HEK293 (cell line): Measurements from ENCODE around the gene TAGLN2.

ENCODE experiments used
- CTCF ChIA-PET: fragments of 350-600 bp; formaldehyde crosslinking; extraction: SDS; loops from one replicate; lab custom pipeline; 2021; ENCODE audit warnings: antibody characterized with exemption; lab: Yijun Ruan, JAX
- POLR2A ChIA-PET: fragments of 300-600 bp; formaldehyde crosslinking; extraction: SDS; loops from one replicate; lab custom pipeline; 2020; ENCODE audit warnings: antibody characterized with exemption, inconsistent platforms; lab: Yijun Ruan, JAX
- H3K27ac ChIP-seq: fragments of 200-500 bp; sonication (Bioruptor generic); 2 replicates; pipeline ENCODE4 v1.5.1; 2014; ENCODE audit warnings: low read depth, low read length, control low read depth, inconsistent platforms; ENCODE audit errors: extremely low read depth
- H3K36me3 ChIP-seq, 2 experiments: fragments of 200-500 bp in 1 of 2; sonication (Bioruptor generic) in 1 of 2; 1 replicate in 1 of 2; 2 replicates in 1 of 2; pipeline ENCODE4 v1.5.1; 2014 to 2017; ENCODE audit warnings: inconsistent platforms in 2 of 2, low read length in 2 of 2; ENCODE audit not compliant: control insufficient read depth in 2 of 2, insufficient read depth in 1 of 2
- H3K4me1 ChIP-seq: fragments of 200-500 bp; sonication (Bioruptor generic); 2 replicates; pipeline ENCODE4 v1.5.1; 2014; ENCODE audit warnings: mild to moderate bottlenecking, low read length, inconsistent platforms; ENCODE audit not compliant: control insufficient read depth, insufficient read depth
- H3K4me3 ChIP-seq: 2 replicates; pipeline ENCODE4 v1.5.1; 2011; ENCODE audit warnings: low read depth, mild to moderate bottlenecking, control low read depth, low read length, moderate library complexity
- H3K9me3 ChIP-seq: fragments of 200-500 bp; sonication (Bioruptor generic); 2 replicates; pipeline ENCODE4 v1.5.1; 2014; ENCODE audit warnings: low read depth, low read length, inconsistent platforms; ENCODE audit not compliant: control insufficient read depth, insufficient read depth
- BCL11B ChIP-seq: fragments of 450-650 bp; formaldehyde crosslinking; IDR thresholded peaks from 2 replicates; pipeline ENCODE4 v1.5.1; 2016; ENCODE audit warnings: low read depth, missing biosample characterization, missing genetic modification characterization
- CTCF ChIP-seq: fragments of 450-650 bp; formaldehyde crosslinking; IDR thresholded peaks from 2 replicates; pipeline ENCODE4 v1.5.1; 2016; ENCODE audit warnings: missing biosample characterization, missing genetic modification characterization
- EGR2 ChIP-seq: fragments of 450-650 bp; formaldehyde crosslinking; IDR thresholded peaks from 2 replicates; pipeline ENCODE4 v1.5.1; 2016; ENCODE audit warnings: low read depth, missing biosample characterization, missing genetic modification characterization
- OVOL3 ChIP-seq: fragments of 450-650 bp; formaldehyde crosslinking; IDR thresholded peaks from 2 replicates; pipeline ENCODE4 v1.5.1; 2016; ENCODE audit warnings: missing biosample characterization, missing genetic modification characterization
- SCRT1 ChIP-seq: fragments of 450-650 bp; formaldehyde crosslinking; IDR thresholded peaks from 2 replicates; pipeline ENCODE4 v1.5.1; 2016; ENCODE audit warnings: missing biosample characterization, missing genetic modification characterization, borderline replicate concordance
- SP3 ChIP-seq: fragments of 450-650 bp; formaldehyde crosslinking; IDR thresholded peaks from 2 replicates; pipeline ENCODE4 v1.5.1; 2016; ENCODE audit warnings: missing biosample characterization, missing genetic modification characterization
- ZBTB17 ChIP-seq: fragments of 450-650 bp; formaldehyde crosslinking; IDR thresholded peaks from 2 replicates; pipeline ENCODE4 v1.5.1; 2016; ENCODE audit warnings: missing biosample characterization, missing genetic modification characterization
- ZFHX2 ChIP-seq: fragments of 450-650 bp; formaldehyde crosslinking; conservative IDR thresholded peaks from 2 replicates; pipeline ENCODE4 v1.5.1; 2016; ENCODE audit warnings: missing biosample characterization, missing genetic modification characterization
- ZIC2 ChIP-seq: fragments of 450-650 bp; formaldehyde crosslinking; IDR thresholded peaks from 2 replicates; pipeline ENCODE4 v1.5.1; 2016; ENCODE audit warnings: missing biosample characterization, missing genetic modification characterization
- ZNF248 ChIP-seq: fragments of 450-650 bp; formaldehyde crosslinking; IDR thresholded peaks from 2 replicates; pipeline ENCODE4 v1.5.1; 2017; ENCODE audit warnings: missing biosample characterization, missing genetic modification characterization
- ZNF311 ChIP-seq: fragments of 450-650 bp; formaldehyde crosslinking; IDR thresholded peaks from 2 replicates; pipeline ENCODE4 v1.5.1; 2017; ENCODE audit warnings: missing biosample characterization, missing genetic modification characterization, borderline replicate concordance
- ZNF341 ChIP-seq: fragments of 450-650 bp; formaldehyde crosslinking; IDR thresholded peaks from 2 replicates; pipeline ENCODE4; 2016; ENCODE audit warnings: low read depth, missing biosample characterization, missing genetic modification characterization
- ZNF362 ChIP-seq: fragments of 450-650 bp; formaldehyde crosslinking; IDR thresholded peaks from 2 replicates; pipeline ENCODE4 v1.5.1; 2016; ENCODE audit warnings: missing biosample characterization, missing genetic modification characterization
- ZNF391 ChIP-seq: fragments of 450-650 bp; formaldehyde crosslinking; IDR thresholded peaks from 2 replicates; pipeline ENCODE4 v1.5.1; 2016; ENCODE audit warnings: low read depth, missing biosample characterization, missing genetic modification characterization, borderline replicate concordance
- ZNF596 ChIP-seq: fragments of 450-650 bp; IDR thresholded peaks from 2 replicates; pipeline ENCODE4 v1.5.0; 2018; ENCODE audit warnings: missing biosample characterization, mild to moderate bottlenecking, missing genetic modification characterization, moderate library complexity

Gene TAGLN2

GRCh38 chr1:159941591-159942560 lies 16.6 kb upstream of the TAGLN2 start:
- POLR2A ChIA-PET = interaction anchor here (1.6 kb wide), 1 partner anchor 18 kb away, joined by 3 read pairs; no protein-coding TSS in a partner anchor
- TF ChIP-seq ZNF362 (no peak), OVOL3 (tag by site-specific recombination) (no peak), ZFHX2 (no peak), ZNF391 (tag by site-specific recombination) (no peak), ZNF596 (tag by site-specific recombination) (no peak), ZIC2 (no peak), EGR2 (tag by site-specific recombination) (no peak), SP3 (no peak)
- no peaks in the 10 kb centered on the region for H3K36me3 ChIP-seq

GRCh38 chr1:159941141-159941540 lies 15.8 kb upstream of the TAGLN2 start:
- TF ChIP-seq ZNF311 (tag by site-specific recombination) (no peak), BCL11B (tag by site-specific recombination) (no peak), ZNF341 (tag by site-specific recombination) (0 out of 2 replicates have a peak, but pooled peaks have one; percentile 28), ZBTB17 (tag by site-specific recombination) (no peak)
- POLR2A ChIA-PET = interaction anchor here (1.6 kb wide), 1 partner anchor 18 kb away, joined by 3 read pairs; no protein-coding TSS in a partner anchor
- CTCF ChIA-PET = interaction anchor here (0.7 to 19.3 kb wide), 4 partner anchors 31 to 144 kb away, joined by 3 to 353 read pairs (median 4); no protein-coding TSS in a partner anchor
- H3K4me3 ChIP-seq = no peak overlapping the region
- H3K27ac ChIP-seq = no peak overlapping the region
- H3K4me1 ChIP-seq = no peaks in the 10 kb centered on the region
- no peaks in the 10 kb centered on the region for H3K36me3 ChIP-seq
- H3K9me3 ChIP-seq = no peaks in the 10 kb centered on the region

More at GRCh38 chr1:159941591-159942560, 16.6 kb upstream of the TAGLN2 start:
- Histone ChIP-seq H3K4me1 (no peaks in the 10 kb centered on the region), H3K4me3 (no peak overlapping the region), H3K9me3 (no peaks in the 10 kb centered on the region), H3K27ac (no peak overlapping the region)
- CTCF ChIA-PET = interaction anchor here (1.9 to 19.3 kb wide), 3 partner anchors 63 to 143 kb away, joined by 5 to 353 read pairs (median 87); no protein-coding TSS in a partner anchor

- TF ChIP-seq SCRT1 (tag by site-specific recombination) (no peak), ZNF248 (no peak), CTCF (tag by site-specific recombination) (no peak)
- TF ChIP-seq, all 188 proteins: peak for 0
- CTCF ChIA-PET = interaction anchor here (0.5 to 19.3 kb wide), 6 partner anchors 59 to 682 kb away, joined by 3 to 353 read pairs (median 3); no protein-coding TSS in a partner anchor
- Histone ChIP-seq H3K9me3 (no peaks in the 10 kb centered on the region), H3K4me1 (no peaks in the 10 kb centered on the region), H3K36me3 (no peaks in the 10 kb centered on the region), H3K4me3 (no peak overlapping the region), H3K27ac (no peak overlapping the region)
- POLR2A ChIA-PET = interaction anchor here (0.6 to 7.3 kb wide), 3 partner anchors 15 to 36 kb away, joined by 3 to 41 read pairs (median 4); partner anchors contain the start of gene TAGLN2
These were observed 14.8 kb upstream of the TAGLN2 start for GRCh38 chr1:159940006-159940620.
